H1 (cell line): ENCODE results near the gene RNF144A. TPM values are rescaled to one million over a fixed set of nuclear protein-coding genes. Genes with fewer than 3 reads are reported as not detected.

Experiments used
- ATF3 ChIP-seq: IDR thresholded peaks from 2 replicates; pipeline ENCODE4 v1.6.1; 2011; ENCODE audit warnings: low read depth, mild to moderate bottlenecking, low read length; ENCODE audit not compliant: insufficient read depth
- HDAC6 ChIP-seq: IDR thresholded peaks from one replicate; pipeline ENCODE4 v1.7.1; 2012; ENCODE audit warnings: low read depth, mild to moderate bottlenecking, inconsistent platforms, low read length, moderate library complexity
- RAD21 ChIP-seq, 2 experiments: IDR thresholded peaks in 1 of 2; conservative IDR thresholded peaks in 1 of 2; 2 replicates each; pipeline ENCODE4 v1.6.1; 2011; ENCODE audit warnings: low read depth in 2 of 2, low read length in 2 of 2, improper control_type of control experiment in 1 of 2, inconsistent platforms in 1 of 2, mild to moderate bottlenecking in 1 of 2, moderate library complexity in 1 of 2
- RFX5 ChIP-seq: IDR thresholded peaks from 2 replicates; pipeline ENCODE4 v1.6.1; 2011; ENCODE audit warnings: low read depth, low read length, improper control_type of control experiment, borderline replicate concordance
- SP4 ChIP-seq: IDR thresholded peaks from 2 replicates; pipeline ENCODE4 v1.6.1; 2012; ENCODE audit warnings: low read length, inconsistent platforms
- TEAD4 ChIP-seq: IDR thresholded peaks from 2 replicates; pipeline ENCODE4 v1.6.1; 2012; ENCODE audit warnings: low read depth, low read length, inconsistent platforms, mixed read lengths
- polyA plus RNA-seq, 7 experiments: library from polyadenylated mRNA; depleted of rRNA in 3 of 7; stranded (reverse) in 5 of 7; unstranded in 2 of 7; fragments of >200 nt in 5 of 7; fragments of 200-250 nt in 2 of 7; gene quantifications; 1 replicate in 5 of 7; 2 replicates in 1 of 7; 4 replicates in 1 of 7; pipeline versions ENCODE4 v1.2.1 to v1.2.3, GENCODE V29; 2011 to 2013; ENCODE audit warnings: missing spikeins in 2 of 7, mixed read lengths in 2 of 7
- total RNA-seq: library from RNA; stranded (reverse); fragmentation: NEBNext Ultra II Directional; extraction: Animal tissue kit (Norgen Biotek cat#: 25700); gene quantifications from 2 replicates; pipeline ENCODE4 v1.2.1, GENCODE V29; 2021

Gene RNF144A
- total and polyA plus RNA-seq, 2 of the 8 experiments (the other 6 are each of a cell fraction or from before 2014, with no cell fraction given): 14.0 to 15.0 TPM

DNA sequence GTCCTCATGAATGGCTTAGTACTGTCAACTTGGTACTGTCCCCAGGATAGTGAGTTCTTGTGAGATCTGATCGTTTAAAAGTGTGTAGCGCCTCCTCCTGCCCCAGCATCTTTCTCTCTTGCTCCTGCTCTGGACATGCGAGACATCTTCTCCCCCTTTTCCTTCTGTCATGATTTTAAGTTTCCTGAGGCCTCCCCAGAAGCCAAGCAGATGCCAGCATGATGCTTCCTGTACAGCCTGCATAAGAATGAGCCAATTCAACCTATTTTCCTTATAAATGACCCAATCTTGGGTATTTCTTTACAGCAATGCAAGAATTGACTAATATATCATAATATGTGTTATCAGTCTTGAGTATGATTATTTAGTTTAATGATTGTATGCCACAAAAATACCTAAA, 43.2 kb upstream of the RNF144A start (continued):
- TF ChIP-seq HDAC6 (no peak), SP4 (no peak), ATF3 (no peak), RAD21 (IDR thresholded peaks at IDR 0.05 in 1 of 2, conservative IDR thresholded peaks at IDR 0.05 in 1 of 2; ENCODE audit: low read depth in 2 of 2, low read length in 2 of 2) (no peak), RFX5 (no peak), TEAD4 (no peak)
